ENCODE results near the gene RNPC3.

The RNPC3 gene

GRCh38 chr1:103525607-103526507 is at the start of gene RNPC3:
TSS of gene RNPC3 (plus strand) at chr1:103525699. CDS start at chr1:103526071, 372 bp downstream.
- TF ChIP-seq GATA3 (IDR thresholded peaks at IDR 0.05; ENCODE audit: low read depth, low read length) (no peak), GATA2 (IDR thresholded peaks at IDR 0.05; ENCODE audit: low read depth, low read length) (no peak; the same call in 1 of the 2 replicates)

GRCh38 chr1:103477101-103477500 is 48.4 kb upstream of the RNPC3 start:
- no peak for TF ChIP-seq GATA2 (IDR thresholded peaks at IDR 0.05; ENCODE audit: low read depth, low read length)
- no peak for TF ChIP-seq GATA3 (IDR thresholded peaks at IDR 0.05; ENCODE audit: low read depth, low read length)

- TF ChIP-seq GATA3 (IDR thresholded peaks at IDR 0.05; ENCODE audit: low read depth, low read length) (no peak), GATA2 (IDR thresholded peaks at IDR 0.05; ENCODE audit: low read depth, low read length) (no peak)
These were observed 35.6 kb upstream of the RNPC3 start for GRCh38 chr1:103489935-103490334.

GRCh38 chr1:103492003-103492625 is 33.4 kb upstream of the RNPC3 start:
- TF ChIP-seq GATA2 (IDR thresholded peaks at IDR 0.05; ENCODE audit: low read depth, low read length), result no peak
- no peak for TF ChIP-seq GATA3 (IDR thresholded peaks at IDR 0.05; ENCODE audit: low read depth, low read length)

GRCh38 chr1:103496014-103496635 is 29.4 kb upstream of the RNPC3 start:
- TF ChIP-seq GATA3 (IDR thresholded peaks at IDR 0.05; ENCODE audit: low read depth, low read length), result no peak
- TF ChIP-seq GATA2 (IDR thresholded peaks at IDR 0.05; ENCODE audit: low read depth, low read length), result no peak

GRCh38 chr1:103497404-103497803 is 28.1 kb upstream of the RNPC3 start:
- TF ChIP-seq GATA2 (IDR thresholded peaks at IDR 0.05; ENCODE audit: low read depth, low read length) (no peak), GATA3 (IDR thresholded peaks at IDR 0.05; ENCODE audit: low read depth, low read length) (no peak)

- no peak for TF ChIP-seq GATA2 (IDR thresholded peaks at IDR 0.05; ENCODE audit: low read depth, low read length)
- TF ChIP-seq GATA3 (IDR thresholded peaks at IDR 0.05; ENCODE audit: low read depth, low read length), result no peak
These were observed 16.2 kb upstream of the RNPC3 start for GRCh38 chr1:103509250-103509649.

GRCh38 chr1:103513711-103514110 is 11.8 kb upstream of the RNPC3 start:
- TF ChIP-seq GATA3 (IDR thresholded peaks at IDR 0.05; ENCODE audit: low read depth, low read length), result no peak
- no peak for TF ChIP-seq GATA2 (IDR thresholded peaks at IDR 0.05; ENCODE audit: low read depth, low read length)

GRCh38 chr1:103514920-103515503 is 10.5 kb upstream of the RNPC3 start:
- TF ChIP-seq GATA3 (IDR thresholded peaks at IDR 0.05; ENCODE audit: low read depth, low read length) (no peak), GATA2 (IDR thresholded peaks at IDR 0.05; ENCODE audit: low read depth, low read length) (no peak)

GRCh38 chr1:103516283-103516682 is 9.2 kb upstream of the RNPC3 start:
- TF ChIP-seq GATA2 (IDR thresholded peaks at IDR 0.05; ENCODE audit: low read depth, low read length), result no peak
- TF ChIP-seq GATA3 (IDR thresholded peaks at IDR 0.05; ENCODE audit: low read depth, low read length), result no peak

GRCh38 chr1:103516693-103517092 is 8.8 kb upstream of the RNPC3 start:
- TF ChIP-seq GATA2 (IDR thresholded peaks at IDR 0.05; ENCODE audit: low read depth, low read length), result no peak
- TF ChIP-seq GATA3 (IDR thresholded peaks at IDR 0.05; ENCODE audit: low read depth, low read length), result no peak

GRCh38 chr1:103517380-103518047 is 8.0 kb upstream of the RNPC3 start:
- TF ChIP-seq GATA3 (IDR thresholded peaks at IDR 0.05; ENCODE audit: low read depth, low read length) (no peak), GATA2 (IDR thresholded peaks at IDR 0.05; ENCODE audit: low read depth, low read length) (no peak)

GRCh38 chr1:103520822-103521221 is 4.7 kb upstream of the RNPC3 start:
- TF ChIP-seq GATA2 (IDR thresholded peaks at IDR 0.05; ENCODE audit: low read depth, low read length) (no peak), GATA3 (IDR thresholded peaks at IDR 0.05; ENCODE audit: low read depth, low read length) (no peak)

GRCh38 chr1:103523346-103523745 is 2.2 kb upstream of the RNPC3 start:
- TF ChIP-seq GATA2 (IDR thresholded peaks at IDR 0.05; ENCODE audit: low read depth, low read length) (no peak), GATA3 (IDR thresholded peaks at IDR 0.05; ENCODE audit: low read depth, low read length) (no peak)

All from SH-SY5Y (cell line).